ENCODE measurements around the gene PTPRM. TPM values are rescaled to one million over a fixed set of nuclear protein-coding genes. Genes with fewer than 3 reads are reported as not detected.

Gene PTPRM
- total and polyA plus RNA-seq, 2 experiments from 2014 or later, result 1.6 to 5.3 TPM

- TF ChIP-seq ZNF462 (CRISPR knock-in tag; IDR thresholded peaks at IDR 0.05) (no peak), STAT1 (IDR thresholded peaks at IDR 0.05; ENCODE audit: unreplicated experiment) (no peak)
Measured at GRCh38 chr18:8399138-8399537, 832.0 kb downstream of the PTPRM start (continued).

GRCh38 chr18:8400193-8400752 lies 833.2 kb downstream of the PTPRM start:
- H3K36me3 ChIP-seq (ENCODE audit: insufficient read depth), result no peaks in the 10 kb centered on the region
- DNase-seq (ENCODE audit: low spot score) (no peak), ATAC-seq (peak; percentile 35; the same call in 2 of the 3 replicates)
- no peaks in the 10 kb centered on the region for H3K79me2 ChIP-seq (replicated peaks; ENCODE audit: insufficient read depth)
- Mint-ChIP-seq H3K27me3 (ENCODE audit: insufficient read depth, low read depth, poor library complexity) (peaks cover 13% of the 10 kb centered on the region), H3K4me1 (peaks cover 20% of the 10 kb centered on the region), H3K36me3 (ENCODE audit: low read depth) (no peaks in the 10 kb centered on the region), H3K4me3 (no peak overlapping the region), H3K27ac (no peak overlapping the region), H3K9me3 (no peaks in the 10 kb centered on the region)
- H4K20me1 ChIP-seq (replicated peaks; ENCODE audit: insufficient read depth), result no peaks in the 10 kb centered on the region
- H3F3A ChIP-seq (replicated peaks; ENCODE audit: low read depth), result no peaks in the 10 kb centered on the region
- H3K4me3 ChIP-seq, result no peak overlapping the region
- no peaks in the 10 kb centered on the region for H3K27me3 ChIP-seq (ENCODE audit: insufficient read depth)
- no peak overlapping the region for H3K4me2 ChIP-seq
- peaks cover 8% of the 10 kb centered on the region; the same call in 1 of the 2 replicates for H3K4me1 ChIP-seq (ENCODE audit: insufficient read depth)
- H2AFZ ChIP-seq, result peak overlapping the region; percentile 52
- H3K27ac ChIP-seq (ENCODE audit: low read depth), result no peak overlapping the region
- peaks cover 5% of the 10 kb centered on the region for H3K9me2 ChIP-seq (ENCODE audit: insufficient read depth)
- TF ChIP-seq ZNF331 (CRISPR knock-in tag; IDR thresholded peaks at IDR 0.05; ENCODE audit: low read depth), result no peak
- TF ChIP-seq JUNB (IDR thresholded peaks at IDR 0.05; ENCODE audit: unreplicated experiment), result no peak
- no peak for TF ChIP-seq EZH2 (IDR thresholded peaks at IDR 0.05; ENCODE audit: low read depth, unreplicated experiment)
- TF ChIP-seq EZH2phosphoT487 (IDR thresholded peaks at IDR 0.05; ENCODE audit: unreplicated experiment), result no peak
- TF ChIP-seq ZNF462 (CRISPR knock-in tag; IDR thresholded peaks at IDR 0.05), result no peak
- TF ChIP-seq ZNF114 (CRISPR knock-in tag; IDR thresholded peaks at IDR 0.05), result no peak
- TF ChIP-seq CTCF (conservative IDR thresholded peaks at IDR 0.05; ENCODE audit: low read depth in 2 of 2), result no peak
